SK-N-SH (cell line): Measurements from ENCODE around the gene SGSH.

Experiments used
- CHD2 ChIP-seq: fragments of 150-350 bp; IDR thresholded peaks from 2 replicates; pipeline ENCODE4 v1.6.1; 2018; ENCODE audit warnings: low read length; ENCODE audit not compliant: partially characterized antibody
- EP300 ChIP-seq, 2 experiments: IDR thresholded peaks; 2 replicates each; pipeline versions ENCODE4 v1.4.0 to v1.6.1; 2012; ENCODE audit warnings: borderline replicate concordance in 1 of 2, low read depth in 1 of 2, low read length in 1 of 2
- EZH2phosphoT487 ChIP-seq: fragments of 200-600 bp; sonication (generic); IDR thresholded peaks from 2 replicates; pipeline ENCODE4 v1.6.1; 2017; ENCODE audit warnings: low read depth, mixed run types, mild to moderate bottlenecking, antibody characterized with exemption, moderate library complexity, borderline replicate concordance
- FOXJ3 ChIP-seq: sonication (generic); formaldehyde crosslinking; IDR thresholded peaks from 2 replicates; pipeline ENCODE4 v1.5.1; 2020; ENCODE audit warnings: mild to moderate bottlenecking, missing genetic modification reagents
- GATA2 ChIP-seq: sonication (generic); formaldehyde crosslinking; IDR thresholded peaks from 2 replicates; pipeline ENCODE4 v1.5.0; 2020; ENCODE audit warnings: mild to moderate bottlenecking, missing genetic modification reagents
- POLR2AphosphoS5 ChIP-seq: IDR thresholded peaks from 2 replicates; pipeline ENCODE4 v1.6.1; 2012; ENCODE audit warnings: low read depth, low read length
- RAD21 ChIP-seq: IDR thresholded peaks from 2 replicates; pipeline ENCODE4 v1.6.1; 2012; ENCODE audit warnings: mild to moderate bottlenecking, low read length
- TCF12 ChIP-seq: IDR thresholded peaks from 2 replicates; pipeline ENCODE4 v1.4.0; 2012
- TF ChIP-seq, protein P1 (sequence below): fragments of 200-600 bp; sonication (generic); IDR thresholded peaks from 2 replicates; pipeline ENCODE4 v1.6.1; 2017; ENCODE audit warnings: antibody characterized with exemption, mild to moderate bottlenecking, moderate library complexity
- TF ChIP-seq, protein P2 (sequence below): IDR thresholded peaks from 2 replicates; pipeline ENCODE4; 2012
- TF ChIP-seq, protein P3 (sequence below): IDR thresholded peaks from 2 replicates; pipeline ENCODE4 v1.4.0; 2012; ENCODE audit warnings: low read depth

DNA sequence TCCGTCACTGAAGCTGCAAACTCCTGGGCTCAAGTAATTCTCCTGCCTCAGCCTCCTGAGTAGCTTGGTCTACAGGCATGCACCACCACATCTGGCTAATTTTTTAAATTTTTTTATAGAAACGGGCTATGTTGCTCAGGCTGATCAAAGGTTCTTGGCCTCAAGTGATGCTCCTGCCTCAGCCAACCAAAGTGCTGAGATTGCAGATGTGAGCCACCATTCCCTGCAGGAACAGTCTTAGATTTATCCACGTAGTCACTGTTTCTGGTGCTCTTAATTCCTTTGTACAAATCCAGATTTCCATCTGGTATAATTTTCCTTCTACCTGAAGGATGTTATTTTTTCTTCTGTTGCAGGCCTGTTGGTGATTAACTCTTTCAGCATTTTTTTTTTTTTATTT lies 13.1 kb upstream of the SGSH start:
- no peak for TF ChIP-seq EP300 (IDR thresholded peaks at IDR 0.05; ENCODE audit: borderline replicate concordance in 1 of 2, low read depth in 1 of 2, low read length in 1 of 2)
- TF ChIP-seq TCF12: no peak
- TF ChIP-seq FOXJ3: no peak
- TF ChIP-seq, protein P1, sequence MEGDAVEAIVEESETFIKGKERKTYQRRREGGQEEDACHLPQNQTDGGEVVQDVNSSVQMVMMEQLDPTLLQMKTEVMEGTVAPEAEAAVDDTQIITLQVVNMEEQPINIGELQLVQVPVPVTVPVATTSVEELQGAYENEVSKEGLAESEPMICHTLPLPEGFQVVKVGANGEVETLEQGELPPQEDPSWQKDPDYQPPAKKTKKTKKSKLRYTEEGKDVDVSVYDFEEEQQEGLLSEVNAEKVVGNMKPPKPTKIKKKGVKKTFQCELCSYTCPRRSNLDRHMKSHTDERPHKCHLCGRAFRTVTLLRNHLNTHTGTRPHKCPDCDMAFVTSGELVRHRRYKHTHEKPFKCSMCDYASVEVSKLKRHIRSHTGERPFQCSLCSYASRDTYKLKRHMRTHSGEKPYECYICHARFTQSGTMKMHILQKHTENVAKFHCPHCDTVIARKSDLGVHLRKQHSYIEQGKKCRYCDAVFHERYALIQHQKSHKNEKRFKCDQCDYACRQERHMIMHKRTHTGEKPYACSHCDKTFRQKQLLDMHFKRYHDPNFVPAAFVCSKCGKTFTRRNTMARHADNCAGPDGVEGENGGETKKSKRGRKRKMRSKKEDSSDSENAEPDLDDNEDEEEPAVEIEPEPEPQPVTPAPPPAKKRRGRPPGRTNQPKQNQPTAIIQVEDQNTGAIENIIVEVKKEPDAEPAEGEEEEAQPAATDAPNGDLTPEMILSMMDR: no peak
- no peak for TF ChIP-seq RAD21
- TF ChIP-seq CHD2: no peak
- no peak for TF ChIP-seq EZH2phosphoT487
- TF ChIP-seq GATA2: no peak
- TF ChIP-seq, protein P2, sequence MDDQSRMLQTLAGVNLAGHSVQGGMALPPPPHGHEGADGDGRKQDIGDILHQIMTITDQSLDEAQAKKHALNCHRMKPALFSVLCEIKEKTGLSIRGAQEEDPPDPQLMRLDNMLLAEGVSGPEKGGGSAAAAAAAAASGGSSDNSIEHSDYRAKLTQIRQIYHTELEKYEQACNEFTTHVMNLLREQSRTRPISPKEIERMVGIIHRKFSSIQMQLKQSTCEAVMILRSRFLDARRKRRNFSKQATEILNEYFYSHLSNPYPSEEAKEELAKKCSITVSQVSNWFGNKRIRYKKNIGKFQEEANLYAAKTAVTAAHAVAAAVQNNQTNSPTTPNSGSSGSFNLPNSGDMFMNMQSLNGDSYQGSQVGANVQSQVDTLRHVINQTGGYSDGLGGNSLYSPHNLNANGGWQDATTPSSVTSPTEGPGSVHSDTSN: no peak
- no peak for TF ChIP-seq POLR2AphosphoS5
- TF ChIP-seq, protein P3, sequence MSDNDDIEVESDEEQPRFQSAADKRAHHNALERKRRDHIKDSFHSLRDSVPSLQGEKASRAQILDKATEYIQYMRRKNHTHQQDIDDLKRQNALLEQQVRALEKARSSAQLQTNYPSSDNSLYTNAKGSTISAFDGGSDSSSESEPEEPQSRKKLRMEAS: no peak
